ENCODE results near the gene SLMAP.
A peak's percentile ranks its signal among the peaks of the same experiment; 100 is the strongest.

Gene SLMAP

GRCh38 chr3:57949344-57949743 lies 193.2 kb downstream of the SLMAP start:
- no peak for DNase-seq

DNA sequence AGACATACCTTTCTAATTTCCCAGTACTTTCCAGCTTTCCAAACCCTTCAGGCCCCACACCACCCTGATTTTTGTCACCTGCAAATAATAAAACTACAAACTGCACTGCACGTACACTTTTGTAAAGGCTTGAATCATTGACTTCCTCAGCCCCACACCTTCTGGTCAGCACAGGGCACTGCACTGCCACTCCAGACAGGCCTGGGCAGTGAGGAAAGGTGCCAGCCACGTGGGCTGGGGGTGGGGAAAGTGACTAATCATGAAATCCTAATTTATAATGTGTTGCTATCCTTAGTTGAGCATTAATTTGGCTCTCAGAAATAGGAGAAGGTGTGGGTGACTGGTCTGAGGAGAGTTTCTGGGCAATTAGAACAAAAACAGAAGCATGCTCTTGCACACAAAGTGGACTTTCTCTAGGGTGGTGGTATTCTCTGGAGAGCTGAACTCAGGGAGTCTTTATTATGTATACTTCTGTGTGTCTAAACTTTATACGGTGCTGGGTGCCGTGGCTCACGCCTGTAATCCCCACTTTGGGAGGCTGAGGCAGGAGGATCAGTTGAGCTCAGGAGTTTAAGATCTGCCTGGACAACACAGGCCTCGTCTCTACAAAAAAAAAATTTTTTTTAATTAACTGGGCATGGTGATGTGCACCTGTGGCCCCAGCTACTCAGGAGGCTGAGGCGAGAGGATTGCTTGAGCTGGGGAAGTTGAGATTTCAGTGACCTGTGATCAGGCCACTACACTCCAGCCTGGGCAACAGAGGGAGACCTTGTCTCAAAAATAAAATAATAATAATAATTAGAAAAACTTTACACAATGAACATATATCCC lies 193.9 kb downstream of the SLMAP start:
- no peak for DNase-seq

DNA sequence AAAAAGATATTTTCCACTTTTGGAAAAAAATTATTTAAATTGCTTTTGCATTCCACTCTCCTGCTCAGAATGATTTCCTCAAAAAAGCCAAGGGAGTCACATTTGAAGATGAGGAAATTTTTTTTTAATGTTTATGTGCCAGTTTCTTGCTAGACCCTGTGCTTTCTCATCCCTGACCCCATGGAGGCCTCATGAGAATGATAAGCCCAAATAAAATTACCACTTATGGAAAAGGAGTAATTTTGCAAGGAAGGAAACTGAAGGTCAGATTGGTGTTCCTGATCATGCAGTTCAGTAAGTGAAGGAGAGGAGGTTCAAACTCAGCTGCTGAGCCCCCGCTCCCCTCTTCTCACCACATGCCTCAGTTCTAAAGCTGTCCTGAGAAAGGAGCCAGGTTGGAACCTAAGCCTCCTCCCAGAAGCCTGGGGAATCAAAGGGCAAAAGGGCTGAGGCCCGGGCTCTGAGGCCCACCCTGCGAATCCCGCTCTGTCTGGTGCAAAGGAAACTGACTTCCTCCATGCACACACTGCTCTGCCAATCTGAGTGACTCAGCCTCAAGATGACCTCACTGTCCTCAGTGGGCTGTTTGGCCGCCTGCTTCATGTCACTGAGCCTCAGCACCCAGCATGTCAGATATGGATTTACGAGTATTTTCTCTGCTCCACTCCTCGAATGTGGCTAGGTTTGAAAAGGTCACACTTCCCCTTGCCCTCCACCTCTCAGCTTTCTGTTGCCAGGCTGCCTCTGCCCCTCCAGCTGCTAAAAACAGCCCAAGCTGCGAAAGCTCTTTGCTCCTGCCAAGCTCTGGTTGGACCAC lies 195.2 kb downstream of the SLMAP start:
- peak in 1 of 2 donors; percentile 21 for DNase-seq

DNA sequence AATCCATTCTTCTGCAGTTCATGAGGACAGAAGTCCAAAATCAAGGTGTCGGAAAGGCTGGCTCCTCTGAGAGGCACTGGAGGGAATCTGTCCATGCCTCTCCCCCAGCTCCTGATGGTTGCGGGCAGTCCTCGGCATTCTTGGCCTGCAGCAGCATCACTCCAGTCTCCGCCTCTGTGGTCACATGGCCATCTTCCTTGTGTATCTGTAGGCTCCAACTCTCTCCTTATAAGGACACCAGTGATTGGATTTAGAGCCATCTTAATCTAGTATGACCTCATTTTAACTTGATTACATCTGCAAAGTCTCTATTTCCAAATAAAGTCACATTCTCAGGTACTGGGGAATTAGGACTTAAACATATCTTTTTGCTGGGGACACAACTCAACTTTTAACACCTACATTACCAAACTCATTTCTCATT lies 196.1 kb downstream of the SLMAP start:
- no peak for DNase-seq

- DNase-seq = no peak
Measured at GRCh38 chr3:57952651-57953050, 196.5 kb downstream of the SLMAP start.

DNA sequence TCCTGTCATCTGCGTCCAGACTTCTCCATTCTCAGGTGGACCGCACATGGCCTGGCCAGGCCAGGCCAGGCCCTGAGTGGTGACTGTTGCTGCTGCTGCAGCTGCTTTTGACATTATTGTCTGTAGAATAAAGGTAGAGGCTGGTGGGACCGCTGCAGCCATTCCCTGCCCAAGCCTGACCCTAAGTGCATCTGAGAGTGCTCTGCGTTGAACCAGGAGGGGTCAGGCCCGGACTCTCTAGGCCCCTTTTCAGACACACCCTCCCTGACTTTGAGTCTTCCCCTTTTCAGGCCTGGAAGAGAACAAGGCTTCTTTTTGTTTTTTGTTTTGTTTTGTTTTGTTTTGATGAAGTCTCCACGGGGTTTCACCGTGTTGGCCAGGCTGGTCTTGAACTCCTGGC lies 197.5 kb downstream of the SLMAP start:
- no peak for DNase-seq

DNA sequence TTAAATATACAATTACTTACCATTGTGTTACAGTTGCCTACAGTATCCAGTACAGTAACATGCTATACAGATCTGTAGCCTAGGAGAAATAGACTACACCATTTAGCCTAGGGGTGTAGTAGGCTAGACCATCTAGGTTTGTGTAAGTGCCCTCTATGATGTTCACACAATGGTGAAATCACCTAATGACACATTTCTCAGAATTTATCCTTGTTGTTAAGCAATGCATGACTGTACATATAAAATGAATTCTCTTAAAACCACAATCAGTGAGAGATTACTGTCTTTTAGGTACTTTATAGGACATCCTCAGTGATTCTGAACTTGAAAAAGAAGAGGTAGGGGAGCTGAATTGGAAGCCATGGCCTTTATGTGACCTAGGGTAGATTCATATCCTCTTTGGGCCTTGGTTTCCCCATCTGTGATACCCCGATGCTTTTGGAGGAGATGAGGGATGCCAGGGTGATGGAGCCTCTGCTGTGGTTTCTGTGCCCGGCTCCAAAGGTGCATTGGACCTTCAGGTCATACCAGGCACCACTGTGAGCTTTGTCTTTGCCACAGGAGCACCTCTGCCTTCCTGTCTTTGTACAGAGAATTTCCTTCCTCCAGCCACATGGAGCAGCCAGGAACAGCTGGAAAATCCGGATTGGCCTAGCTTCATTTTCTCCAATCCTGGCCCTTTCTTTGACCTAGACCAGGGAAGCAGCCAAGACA lies 200.2 kb downstream of the SLMAP start:
- DNase-seq = no peak

- DNase-seq = no peak
Measured at GRCh38 chr3:57956833-57957174, 200.7 kb downstream of the SLMAP start.

DNA sequence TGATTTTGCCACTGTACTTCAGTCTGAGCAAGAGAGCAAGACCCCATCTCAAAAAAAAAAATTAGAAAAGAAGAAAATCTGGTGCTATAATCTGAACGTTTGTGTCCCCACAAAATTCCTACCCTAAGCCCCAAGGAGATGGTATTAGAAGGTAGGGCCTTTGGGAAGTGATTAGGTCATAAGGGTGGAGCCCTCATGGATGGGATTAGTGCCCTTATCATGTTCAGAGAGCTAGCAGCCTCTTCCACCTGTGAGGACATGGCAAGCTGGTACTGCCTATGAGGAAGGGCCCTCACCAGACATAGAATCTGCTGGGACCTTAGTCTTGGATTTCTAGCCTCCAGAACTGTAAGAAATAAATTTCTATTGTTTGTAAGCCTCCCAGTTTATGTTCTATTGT lies 201.7 kb downstream of the SLMAP start:
- DNase-seq = no peak

DNA sequence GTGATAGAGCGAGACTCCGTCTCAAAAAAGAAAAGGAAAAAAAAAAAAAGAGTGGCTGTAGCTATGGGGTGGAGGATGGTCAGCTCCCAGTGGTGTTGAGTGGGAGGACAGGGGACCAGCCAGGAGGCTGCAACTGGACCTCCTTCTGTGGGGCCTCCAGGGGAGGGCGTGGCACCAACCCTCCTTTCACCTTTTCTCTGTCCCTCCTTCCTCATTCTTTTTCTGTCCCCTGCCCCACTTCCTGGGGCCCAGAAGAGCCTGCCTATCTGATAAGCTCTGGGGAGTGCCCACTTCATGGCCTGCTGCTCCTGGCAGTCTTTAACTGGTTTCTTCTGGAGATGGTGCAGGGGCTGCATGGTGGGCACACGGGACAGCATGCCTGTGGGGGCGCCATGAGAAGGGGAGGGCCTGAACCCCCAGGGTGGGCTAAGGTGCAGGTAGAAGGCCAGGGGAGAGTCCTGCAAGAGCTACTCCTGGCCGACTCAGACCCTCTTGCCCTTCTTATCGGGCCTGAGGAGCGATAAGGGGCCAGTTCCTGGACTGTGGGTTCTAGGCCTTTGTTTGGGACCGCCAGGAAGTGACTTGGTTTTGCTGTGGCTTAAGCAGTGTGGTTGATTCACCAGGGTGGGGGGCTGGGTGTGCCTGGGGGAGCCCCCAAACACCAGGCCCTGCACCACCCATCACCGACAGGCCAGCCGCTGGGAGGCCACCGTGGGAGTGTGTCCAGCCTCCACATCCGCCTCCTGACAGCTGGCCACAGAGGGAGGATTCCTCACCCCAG lies 202.7 kb downstream of the SLMAP start:
- DNase-seq = no peak

DNA sequence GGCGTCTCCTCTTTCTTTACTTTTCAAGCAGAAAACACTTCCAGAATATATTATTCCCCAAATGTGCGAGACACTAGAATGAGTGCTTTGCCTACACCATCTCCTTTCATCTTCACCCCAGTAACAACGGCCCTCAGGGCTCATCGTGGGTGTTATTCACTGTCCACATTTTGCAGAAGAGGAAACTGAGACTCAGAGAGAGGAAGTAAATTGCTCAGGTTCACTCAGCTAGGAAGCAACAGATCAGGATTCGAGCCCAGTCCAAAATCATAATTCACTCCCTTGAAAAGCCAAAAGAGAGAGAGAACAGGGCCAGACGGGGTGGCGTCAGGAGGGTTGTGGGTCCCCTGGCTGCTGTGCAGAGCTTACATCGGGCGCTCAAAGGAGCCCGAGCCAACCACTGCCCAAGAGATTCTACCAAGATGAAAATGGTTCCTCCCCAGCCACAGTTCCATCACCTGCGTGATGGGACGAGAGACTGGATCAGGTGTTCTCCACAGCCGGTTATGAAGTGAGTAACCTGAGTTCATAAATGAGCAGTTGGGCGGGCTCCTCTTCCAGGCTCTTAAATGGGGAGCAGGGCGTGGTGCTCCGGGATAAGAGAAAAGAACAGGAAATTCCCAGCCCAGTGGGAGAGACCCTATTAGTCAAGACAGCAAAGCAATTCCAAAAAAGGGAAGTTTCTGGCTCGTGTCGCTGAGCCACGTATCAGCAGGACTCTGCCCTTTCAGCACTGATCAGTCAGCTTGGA lies 203.5 kb downstream of the SLMAP start:
- DNase-seq = peak in 1 of 2 donors; percentile 8

DNA sequence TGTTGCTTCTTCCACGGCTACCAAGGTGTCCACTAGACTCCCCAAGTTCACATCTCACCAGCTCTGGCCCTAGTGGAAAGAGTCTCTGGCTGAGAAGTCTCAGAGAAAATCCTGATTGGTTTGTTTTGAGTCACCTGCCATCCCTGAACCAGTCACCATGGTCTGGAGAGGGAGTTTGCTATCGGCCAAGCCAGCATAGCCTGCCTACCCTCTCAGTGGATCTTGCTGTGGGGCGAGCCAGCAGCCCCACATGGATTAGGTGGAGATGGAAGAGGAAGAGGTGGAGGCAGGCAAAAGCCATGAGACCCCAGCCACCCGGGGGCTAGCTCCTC lies 204.0 kb downstream of the SLMAP start:
- no peak for DNase-seq

DNA sequence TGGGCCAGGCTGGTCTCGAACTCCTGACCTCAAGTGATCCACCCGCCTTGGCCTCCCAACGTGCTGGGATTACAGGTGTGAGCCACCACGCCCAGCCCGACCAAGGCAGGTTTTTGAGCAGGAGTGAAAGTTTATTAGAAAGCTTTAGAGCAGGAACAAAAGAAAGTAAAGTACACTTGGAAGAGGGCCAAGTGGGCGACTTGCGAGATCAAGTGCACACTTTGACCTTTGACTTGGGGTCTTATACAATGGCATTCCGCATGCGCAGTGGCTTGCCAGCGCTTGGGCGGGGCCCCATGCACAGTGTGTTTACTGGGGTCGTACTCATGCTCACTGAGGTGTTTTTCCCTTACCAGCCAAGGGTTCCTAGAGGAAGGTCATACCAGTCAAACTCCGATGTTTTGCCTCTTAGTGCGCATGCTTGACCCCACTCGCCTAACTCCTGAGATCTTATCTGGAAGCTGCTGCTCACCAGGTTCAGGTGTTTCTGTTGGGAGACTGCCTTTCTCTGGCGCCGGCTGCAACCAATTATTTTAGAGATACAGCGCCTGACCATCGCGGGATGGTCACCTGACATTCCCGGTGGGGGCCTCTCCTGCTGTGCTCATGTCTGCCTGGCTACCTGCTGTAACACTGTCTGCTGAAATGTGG lies 205.2 kb downstream of the SLMAP start:
- no peak for DNase-seq

GRCh38 chr3:57961828-57962447 lies 205.8 kb downstream of the SLMAP start:
- DNase-seq = peak in 1 of 2 donors; percentile 14

DNA sequence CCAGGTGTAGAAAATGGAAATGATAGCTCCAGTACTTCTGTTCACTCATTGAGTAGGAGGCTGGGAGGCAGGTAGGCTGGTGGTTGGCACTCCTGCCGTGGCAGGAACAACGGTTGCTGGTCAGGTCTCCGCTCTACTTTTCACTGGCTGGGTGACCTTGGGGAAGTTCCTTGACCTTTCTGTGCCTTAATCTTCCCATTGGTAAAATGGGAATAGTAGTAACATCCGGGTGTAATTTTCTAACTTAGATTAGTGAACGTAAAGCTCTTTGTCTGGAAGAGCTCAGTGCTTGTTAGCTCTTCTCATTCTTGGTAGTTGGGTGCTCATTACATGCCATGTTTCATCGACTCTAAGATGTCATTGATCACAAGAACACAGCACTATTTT lies 206.3 kb downstream of the SLMAP start:
- no peak for DNase-seq

DNA sequence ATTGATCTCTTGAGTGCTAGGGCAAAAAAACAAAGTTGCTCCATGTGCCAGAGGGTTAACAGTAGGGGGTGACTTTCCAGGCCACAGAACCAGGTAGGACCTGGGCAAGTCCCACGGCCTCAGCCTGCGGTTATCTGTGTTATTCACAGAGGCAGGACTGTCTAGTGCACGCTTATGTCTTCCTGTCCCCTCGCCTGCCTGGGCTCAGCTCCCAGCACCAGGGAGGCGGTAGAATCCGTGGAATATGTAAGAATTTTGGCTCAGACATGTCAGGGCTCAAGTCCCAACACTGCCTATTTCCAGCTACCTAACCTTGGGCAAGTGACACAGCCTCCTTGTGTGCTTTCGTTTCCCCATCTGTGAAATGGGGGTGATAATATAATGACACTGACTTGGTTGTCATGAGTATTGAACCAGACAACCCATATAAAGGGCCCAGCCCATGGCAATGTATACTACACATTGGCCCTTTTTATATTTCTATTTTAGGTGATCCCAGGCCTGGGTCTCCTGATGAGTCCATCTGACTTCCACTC lies 207.8 kb downstream of the SLMAP start:
- no peak for DNase-seq

DNA sequence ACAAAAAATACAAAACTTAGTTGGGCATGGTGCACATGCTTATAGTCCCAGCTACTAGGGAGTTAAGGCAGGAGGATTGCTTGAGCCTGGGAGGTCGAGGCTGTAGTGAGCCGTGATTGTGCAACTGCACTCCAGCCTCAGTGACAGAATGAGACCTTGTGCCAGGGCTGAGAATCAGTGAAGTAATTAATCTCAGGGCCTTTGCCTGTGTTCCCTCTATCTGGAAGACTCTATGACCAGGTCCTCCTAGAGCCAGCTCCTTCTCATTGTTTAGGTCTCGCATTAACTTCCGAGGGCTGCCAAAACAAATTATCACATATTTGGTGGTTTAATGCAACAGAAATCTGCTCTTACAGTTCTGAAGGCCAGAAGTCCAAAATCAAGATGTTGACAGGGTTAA lies 210.7 kb downstream of the SLMAP start:
- no peak for DNase-seq

DNA sequence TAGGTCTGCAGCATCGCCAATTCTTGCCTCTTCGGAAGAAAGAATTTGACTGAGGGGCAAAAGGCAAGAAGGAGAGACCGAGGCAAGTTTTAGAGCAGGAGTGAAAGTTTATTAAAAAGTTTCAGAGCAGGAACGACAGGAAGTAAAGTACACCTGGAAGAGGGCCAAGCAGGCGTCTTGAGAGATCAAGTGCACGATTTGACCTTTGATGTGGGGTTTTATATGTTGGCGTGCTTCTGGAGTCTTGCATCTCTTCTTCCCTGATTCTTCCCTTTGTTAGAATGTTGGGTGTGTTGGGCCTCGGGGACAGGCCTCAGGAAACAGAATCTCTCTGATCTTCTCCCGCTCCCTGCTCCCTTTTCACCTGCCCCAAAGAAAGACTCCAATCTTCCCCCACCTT lies 211.5 kb downstream of the SLMAP start:
- peak in 1 of 2 donors; percentile 14 for DNase-seq

GRCh38 chr3:57968501-57968900 lies 212.4 kb downstream of the SLMAP start:
- DNase-seq = no peak

GRCh38 chr3:57971975-57972374 lies 215.9 kb downstream of the SLMAP start:
- DNase-seq = no peak

Measured in CD4-positive, alpha-beta T cell treated with Interferon alpha-2 for 1 hour (primary cell).